CD4-positive, alpha-beta memory T cell (primary cell): ENCODE measurements around the gene MEIOB. TPM values are rescaled to one million over a fixed set of nuclear protein-coding genes. Genes with fewer than 3 reads are reported as not detected.

ENCODE experiments used
- CTCF ChIA-PET: fragments of 350-600 bp; sonication (Branson Sonifier 250); formaldehyde crosslinking; loops from one replicate; lab custom pipeline; 2021; ENCODE audit warnings: inconsistent platforms; ENCODE audit not compliant: partially characterized antibody; lab: Charles Lee
- POLR2A ChIA-PET: fragments of 350-600 bp; sonication (Branson Sonifier 250); formaldehyde crosslinking; loops from one replicate; lab custom pipeline; 2021; ENCODE audit not compliant: partially characterized antibody; lab: Charles Lee
- DNase-seq, 5 donors: peaks; one replicate each; pipeline versions ENCODE4 v3.0.0 to v3.0.0-alpha.2; 2020 to 2022; ENCODE audit warnings: mixed read lengths in 1 of 5
- H3K27ac ChIP-seq: one replicate; pipeline ENCODE4 v1.7.0; 2013; ENCODE audit warnings: low read depth, low read length
- H3K27me3 ChIP-seq: 2 replicates; pipeline ENCODE4 v1.7.0; 2013; ENCODE audit warnings: mild to moderate bottlenecking, low read length, moderate library complexity; ENCODE audit not compliant: insufficient read depth
- H3K36me3 ChIP-seq: 2 replicates; pipeline ENCODE4 v1.7.0; 2013; ENCODE audit warnings: mild to moderate bottlenecking, low read length, moderate library complexity; ENCODE audit not compliant: insufficient read depth
- H3K4me1 ChIP-seq: 2 replicates; pipeline ENCODE4 v1.7.0; 2013; ENCODE audit warnings: mild to moderate bottlenecking, low read length, moderate library complexity; ENCODE audit not compliant: insufficient read depth
- H3K4me3 ChIP-seq, 2 donors: one replicate each; pipeline ENCODE4 v1.7.0; 2013; ENCODE audit warnings: low read length in 2 of 2, mild to moderate bottlenecking in 1 of 2
- H3K9me3 ChIP-seq, 2 donors: one replicate each; pipeline ENCODE4 v1.7.0; 2013; ENCODE audit warnings: low read length in 2 of 2, control low read depth in 1 of 2; ENCODE audit not compliant: control insufficient read depth in 1 of 2
- H3K27ac Mint-ChIP-seq, 7 donors: one replicate each; pipeline ENCODE4 v1.8.0; 2020 to 2021; ENCODE audit warnings: mixed read lengths in 7 of 7, mild to moderate bottlenecking in 6 of 7, inconsistent platforms in 3 of 7, moderate library complexity in 3 of 7
- H3K27me3 Mint-ChIP-seq, 2 donors: one replicate each; pipeline ENCODE4 v1.8.0; 2020 to 2021; ENCODE audit warnings: mixed read lengths in 2 of 2
- H3K36me3 Mint-ChIP-seq, 2 donors: one replicate each; pipeline ENCODE4 v1.8.0; 2020 to 2021; ENCODE audit warnings: mixed read lengths in 2 of 2, inconsistent platforms in 1 of 2, mild to moderate bottlenecking in 1 of 2
- H3K4me1 Mint-ChIP-seq, 4 donors: one replicate each; pipeline ENCODE4 v1.8.0; 2020 to 2021; ENCODE audit warnings: mixed read lengths in 4 of 4, mild to moderate bottlenecking in 1 of 4
- H3K4me3 Mint-ChIP-seq, 8 donors: one replicate each; pipeline ENCODE4 v1.8.0; 2020 to 2021; ENCODE audit warnings: mixed read lengths in 8 of 8, mild to moderate bottlenecking in 7 of 8, moderate library complexity in 6 of 8, inconsistent platforms in 3 of 8
- H3K9me3 Mint-ChIP-seq, 8 donors: one replicate each; pipeline ENCODE4 v1.8.0; 2020 to 2021; ENCODE audit warnings: mixed read lengths in 8 of 8, mild to moderate bottlenecking in 5 of 8, inconsistent platforms in 3 of 8, moderate library complexity in 1 of 8
- intact Hi-C: fragments of 100-400 bp; cut with micrococcal nuclease; formaldehyde crosslinking; loops from one replicate; pipeline ENCODE4 v1.15.1; 2023
- polyA plus RNA-seq, 2 donors: library from polyadenylated mRNA; unstranded; fragments of 300-500 nt; fragmentation: Illumina TruSeq; gene quantifications; one replicate each; pipeline ENCODE4 v1.2.3, GENCODE V29; 2021
- total RNA-seq, 2 experiments: library from RNA; stranded (reverse); gene quantifications; one replicate each; pipeline ENCODE4 v1.2.3, GENCODE V29; 2021

The MEIOB gene
- total and polyA plus RNA-seq, 4 experiments from 2014 or later = not detected

- Mint-ChIP-seq H3K4me3 (peak overlapping the region in 7 of 8 donors; percentile 29 to 75 (median 66)), H3K9me3 (peaks cover 0 to 3% (median 0%) of the 10 kb centered on the region in 8 donors), H3K27me3 (no peaks in the 10 kb centered on the region), H3K4me1 (peaks cover 13 to 46% (median 30%) of the 10 kb centered on the region in 4 donors), H3K36me3 (peaks cover 4 to 22% of the 10 kb centered on the region in 2 donors), H3K27ac (peak overlapping the region in 2 of 7 donors; percentile 57 to 77)
- intact Hi-C loops = no loop called here
- CTCF ChIA-PET = no interaction called here
- H3K4me1 ChIP-seq = peaks cover 38% of the 10 kb centered on the region
- no peak overlapping the region for H3K4me3 ChIP-seq
- H3K27me3 ChIP-seq = no peaks in the 10 kb centered on the region
- no peaks in the 10 kb centered on the region for H3K9me3 ChIP-seq
- H3K27ac ChIP-seq = no peak overlapping the region
- peak in 1 of 5 donors; percentile 32 for DNase-seq
- POLR2A ChIA-PET = interaction anchor here (1.7 kb wide), 1 partner anchor 79 kb away, joined by 5 read pairs; the partner anchor contains the start of gene MAPK8IP3
- H3K36me3 ChIP-seq = peaks cover 22% of the 10 kb centered on the region
These were observed 86.8 kb downstream of the MEIOB start for GRCh38 chr16:1784977-1785845.

Other genes starting within 250 kb of the MEIOB start
- gene JPT2, start 193.9 kb downstream of the MEIOB start, total RNA-seq = 10 to 100 TPM; 38.1 to 43.1 TPM
- 10 to 100 TPM in 1 of 2 donors, 1 to 10 TPM in 1; 4.8 to 10.7 TPM for gene JPT2, start 193.9 kb downstream of the MEIOB start, polyA plus RNA-seq
- gene MAPK8IP3, start 166.0 kb downstream of the MEIOB start, total RNA-seq = 100 to 1,000 TPM; 238 to 248 TPM
- gene MAPK8IP3, start 166.0 kb downstream of the MEIOB start, polyA plus RNA-seq = 1 to 10 TPM in 1 of 2 donors, under 1 TPM in 1; 0.86 to 4.6 TPM
- 10 to 100 TPM; 84.2 to 88.6 TPM for gene NME3, start 100.6 kb downstream of the MEIOB start, total RNA-seq
- gene NME3, start 100.6 kb downstream of the MEIOB start, polyA plus RNA-seq = 10 to 100 TPM; 64.1 to 70.4 TPM
- 10 to 100 TPM; 32.9 to 33.1 TPM for gene EME2, start 99.4 kb downstream of the MEIOB start, total RNA-seq
- 1 to 10 TPM in 1 of 2 donors, under 1 TPM in 1; 0.30 to 1.5 TPM for gene EME2, start 99.4 kb downstream of the MEIOB start, polyA plus RNA-seq
- gene MRPS34, start 99.0 kb downstream of the MEIOB start, total RNA-seq = 10 to 100 TPM; 57.6 to 67.3 TPM
- 100 to 1,000 TPM; 138 to 151 TPM for gene MRPS34, start 99.0 kb downstream of the MEIOB start, polyA plus RNA-seq
- 100 to 1,000 TPM; 133 to 144 TPM for gene SPSB3, start 89.6 kb downstream of the MEIOB start, total RNA-seq
- gene SPSB3, start 89.6 kb downstream of the MEIOB start, polyA plus RNA-seq = 10 to 100 TPM; 56.6 to 72.9 TPM
- gene NUBP2, start 89.2 kb downstream of the MEIOB start, total RNA-seq = 10 to 100 TPM; 55.9 to 59.4 TPM
- 10 to 100 TPM; 77.6 to 98.9 TPM for gene NUBP2, start 89.2 kb downstream of the MEIOB start, polyA plus RNA-seq
- under 1 TPM; 0.29 to 0.36 TPM for gene IGFALS, start 78.5 kb downstream of the MEIOB start, total RNA-seq
- gene IGFALS, start 78.5 kb downstream of the MEIOB start, polyA plus RNA-seq = not detected
- gene HAGH, start 45.3 kb downstream of the MEIOB start, total RNA-seq = 10 to 100 TPM; 73.7 to 77.8 TPM
- 10 to 100 TPM; 54.3 to 63.2 TPM for gene HAGH, start 45.3 kb downstream of the MEIOB start, polyA plus RNA-seq
- gene FAHD1, start 45.0 kb downstream of the MEIOB start, total RNA-seq = 1 to 10 TPM; 7.8 to 9.6 TPM
- gene FAHD1, start 45.0 kb downstream of the MEIOB start, polyA plus RNA-seq = 10 to 100 TPM; 22.3 to 23.2 TPM
- not detected for gene HS3ST6, start 46.3 kb upstream of the MEIOB start, total RNA-seq
- not detected for gene HS3ST6, start 46.3 kb upstream of the MEIOB start, polyA plus RNA-seq
- 10 to 100 TPM in 1 of 2 experiments, 1 to 10 TPM in 1; 9.3 to 10.6 TPM for gene MSRB1, start 71.0 kb upstream of the MEIOB start, total RNA-seq
- gene MSRB1, start 71.0 kb upstream of the MEIOB start, polyA plus RNA-seq = 10 to 100 TPM; 20.4 to 30.5 TPM
- not detected for gene RPL3L, start 82.5 kb upstream of the MEIOB start, total RNA-seq
- not detected for gene RPL3L, start 82.5 kb upstream of the MEIOB start, polyA plus RNA-seq
- gene NDUFB10, start 87.4 kb upstream of the MEIOB start, total RNA-seq = 10 to 100 TPM; 76.5 to 86.2 TPM
- 100 to 1,000 TPM; 205 to 223 TPM for gene NDUFB10, start 87.4 kb upstream of the MEIOB start, polyA plus RNA-seq
- gene RPS2, start 92.7 kb upstream of the MEIOB start, total RNA-seq = 1,000 to 10,000 TPM; 2,828 to 2,894 TPM
- 1,000 to 10,000 TPM; 6,382 to 6,826 TPM for gene RPS2, start 92.7 kb upstream of the MEIOB start, polyA plus RNA-seq
- gene RNF151, start 94.7 kb upstream of the MEIOB start, total RNA-seq = not detected
- not detected for gene RNF151, start 94.7 kb upstream of the MEIOB start, polyA plus RNA-seq
- 10 to 100 TPM; 33.2 to 35.0 TPM for gene TBL3, start 99.9 kb upstream of the MEIOB start, total RNA-seq
- gene TBL3, start 99.9 kb upstream of the MEIOB start, polyA plus RNA-seq = 10 to 100 TPM; 44.1 to 47.6 TPM
- under 1 TPM; 0.47 to 0.84 TPM for gene NOXO1, start 109.3 kb upstream of the MEIOB start, total RNA-seq
- gene NOXO1, start 109.3 kb upstream of the MEIOB start, polyA plus RNA-seq = under 1 TPM; 0.50 to 0.54 TPM
- 10 to 100 TPM; 19.6 to 22.6 TPM for gene GFER, start 112.0 kb upstream of the MEIOB start, total RNA-seq
- gene GFER, start 112.0 kb upstream of the MEIOB start, polyA plus RNA-seq = 10 to 100 TPM; 32.2 to 35.7 TPM
- 1 to 10 TPM; 1.6 TPM for gene SYNGR3, start 117.8 kb upstream of the MEIOB start, total RNA-seq
- gene SYNGR3, start 117.8 kb upstream of the MEIOB start, polyA plus RNA-seq = 1 to 10 TPM in 1 of 2 donors, under 1 TPM in 1; 0.50 to 2.2 TPM
- gene ZNF598, start 137.7 kb upstream of the MEIOB start, total RNA-seq = 10 to 100 TPM; 48.5 to 49.8 TPM
- 10 to 100 TPM in 1 of 2 donors, 1 to 10 TPM in 1; 3.1 to 10.0 TPM for gene ZNF598, start 137.7 kb upstream of the MEIOB start, polyA plus RNA-seq
- not detected for gene NPW, start 147.6 kb upstream of the MEIOB start, total RNA-seq
- gene NPW, start 147.6 kb upstream of the MEIOB start, polyA plus RNA-seq = not detected
- gene NHERF2, start 154.7 kb upstream of the MEIOB start, total RNA-seq = 1 to 10 TPM; 1.7 to 2.1 TPM
- gene NHERF2, start 154.7 kb upstream of the MEIOB start, polyA plus RNA-seq = under 1 TPM; 0.16 to 0.40 TPM
- 10 to 100 TPM in 1 of 2 experiments, 1 to 10 TPM in 1; 9.3 to 12.0 TPM for gene NTHL1, start 175.7 kb upstream of the MEIOB start, total RNA-seq
- gene NTHL1, start 175.7 kb upstream of the MEIOB start, polyA plus RNA-seq = 10 to 100 TPM; 13.5 to 20.1 TPM
- 100 to 1,000 TPM; 157 to 177 TPM for gene TSC2, start 175.8 kb upstream of the MEIOB start, total RNA-seq
- gene TSC2, start 175.8 kb upstream of the MEIOB start, polyA plus RNA-seq = 10 to 100 TPM; 20.7 to 50.8 TPM